ENCODE measurements around the gene ZMYND15. TPM values are rescaled to one million over a fixed set of nuclear protein-coding genes. Genes with fewer than 3 reads are reported as not detected.

Gene ZMYND15
- total RNA-seq, 1 experiment from 2014 or later, result 0.42 TPM

- Histone ChIP-seq H3K9me3 (ENCODE audit: control insufficient read depth, low read depth, low read length) (no peaks in the 10 kb centered on the region), H3K56ac (ENCODE audit: insufficient read length, low read depth, low read length) (no peak overlapping the region), H3K9ac (ENCODE audit: extremely low read depth, insufficient read length, low read length) (no peak overlapping the region), H3K79me2 (ENCODE audit: insufficient read depth, low read length) (no peaks in the 10 kb centered on the region), H2BK12ac (ENCODE audit: insufficient read length, low read depth, low read length) (no peak overlapping the region), H4K8ac (replicated peaks; ENCODE audit: insufficient read length, low read depth, low read length) (no peak overlapping the region), H3K18ac (ENCODE audit: insufficient read length, low read depth, low read length) (no peak overlapping the region), H3K23me2 (ENCODE audit: insufficient read length, low read depth, low read length, poor library complexity, severe bottlenecking) (no peaks in the 10 kb centered on the region), H4K91ac (ENCODE audit: insufficient read length, low read depth, low read length) (no peak overlapping the region), H2BK20ac (ENCODE audit: low read depth, low read length, poor library complexity, severe bottlenecking) (no peak overlapping the region), H2AFZ (ENCODE audit: low read length) (no peak overlapping the region), H3K4me1 (ENCODE audit: insufficient read depth, low read length) (no peaks in the 10 kb centered on the region), H3K4ac (ENCODE audit: low read depth, low read length) (no peak overlapping the region), H3K14ac (ENCODE audit: insufficient read depth, low read length) (peak overlapping the region; percentile 59; the same call in 1 of the 2 replicates), H2BK120ac (ENCODE audit: low read depth, low read length, poor library complexity, severe bottlenecking) (no peak overlapping the region), H3K27ac (ENCODE audit: insufficient read length, low read depth, low read length) (no peak overlapping the region), H2AK5ac (ENCODE audit: insufficient read length, low read length) (no peak overlapping the region), H3K23ac (ENCODE audit: insufficient read length, low read depth, low read length) (no peak overlapping the region), H4K20me1 (ENCODE audit: control insufficient read depth, insufficient read depth, insufficient read length) (no peaks in the 10 kb centered on the region), H2BK5ac (ENCODE audit: insufficient read length, low read length) (no peak overlapping the region), H2BK15ac (ENCODE audit: low read depth, low read length) (no peak overlapping the region), H3K79me1 (ENCODE audit: insufficient read depth, low read depth, low read length, poor library complexity, severe bottlenecking) (no peaks in the 10 kb centered on the region), H4K5ac (ENCODE audit: insufficient read length, low read depth, low read length) (no peak overlapping the region), H3K27me3 (ENCODE audit: insufficient read depth, low read length) (no peaks in the 10 kb centered on the region), H3T11ph (ENCODE audit: low read length) (no peak overlapping the region), H3K4me2 (ENCODE audit: insufficient read depth, insufficient read length, low read length) (no peak overlapping the region)
- Mint-ChIP-seq H3K36me3 (ENCODE audit: insufficient read depth in 1 of 3, low read depth in 3 of 3) (no peaks in the 10 kb centered on the region), H3K9me3 (no peaks in the 10 kb centered on the region), H3K27ac (peak overlapping the region in 1 of 3 experiments; percentile 44; a peak in 1 of 7 replicates), H3K4me1 (no peaks in the 10 kb centered on the region), H3K27me3 (ENCODE audit: low read depth) (peaks cover 27% of the 10 kb centered on the region), H3K4me3 (no peak overlapping the region)
- TF ChIP-seq CTCF (conservative IDR thresholded peaks at IDR 0.05), result no peak
- DNase-seq, result no peak
- no CpG with 5 or more reads among the region's 10 CpGs for WGBS (ENCODE audit: extremely low coverage, insufficient read length, low lambda C conversion rate)
Observed at GRCh38 chr17:4772235-4772613, 32.6 kb downstream of the ZMYND15 start.
